ENCODE measurements around the gene SV2C.

Gene SV2C

GRCh38 chr5:76196457-76196856 is 113.3 kb downstream of the SV2C start:
- H2BK5ac ChIP-seq (ENCODE audit: low read depth, low read length, poor library complexity), result no peak overlapping the region
- no CpG with 5 or more reads among the region's 3 CpGs for WGBS (ENCODE audit: extremely low coverage, insufficient coverage, insufficient read length)
- H3K23ac ChIP-seq (ENCODE audit: low read length), result no peak overlapping the region
- H3K9ac ChIP-seq (ENCODE audit: low read length), result no peak overlapping the region
- H3K27ac ChIP-seq (ENCODE audit: low read depth, low read length), result no peak overlapping the region
- H3K18ac ChIP-seq (ENCODE audit: low read length), result no peak overlapping the region
- H4K12ac ChIP-seq (ENCODE audit: low read depth, low read length), result no peak overlapping the region
- peaks cover 3 to 7% of the 10 kb centered on the region in 2 experiments for H3K4me1 ChIP-seq (ENCODE audit: control insufficient read depth in 1 of 2, insufficient read depth in 2 of 2, low read length in 2 of 2)
- H3K4me3 ChIP-seq (ENCODE audit: low read depth, low read length), result no peak overlapping the region
- no peak overlapping the region for H3K14ac ChIP-seq (ENCODE audit: low read length)
- no peak overlapping the region for H4K91ac ChIP-seq (ENCODE audit: low read depth, low read length)
- no peak overlapping the region for H3K4ac ChIP-seq (ENCODE audit: low read depth, low read length)
- H3K9me3 ChIP-seq (ENCODE audit: insufficient read depth, low read depth, low read length), result no peaks in the 10 kb centered on the region
- no peaks in the 10 kb centered on the region for H3K79me1 ChIP-seq (ENCODE audit: low read length)
- DNase-seq, result no peak
- H3K36me3 ChIP-seq (ENCODE audit: control insufficient read depth in 1 of 2, insufficient read depth in 2 of 2, low read length in 2 of 2), result no peaks in the 10 kb centered on the region
- no peak overlapping the region for H2AK5ac ChIP-seq (ENCODE audit: low read length)
- H3K27me3 ChIP-seq (ENCODE audit: insufficient read depth, low read length), result no peaks in the 10 kb centered on the region
- no peak overlapping the region for H2BK120ac ChIP-seq (ENCODE audit: insufficient read depth, low read length, poor library complexity)
- no peak overlapping the region for H2AFZ ChIP-seq (ENCODE audit: insufficient read depth, low read length, poor library complexity)
- H3K4me2 ChIP-seq (ENCODE audit: low read length), result no peak overlapping the region
- no peaks in the 10 kb centered on the region for H3K79me2 ChIP-seq (ENCODE audit: control insufficient read depth, insufficient read depth, low read length, poor library complexity)
- no peak overlapping the region for H4K8ac ChIP-seq (ENCODE audit: low read depth, low read length)
- H2BK12ac ChIP-seq (ENCODE audit: low read length), result no peak overlapping the region

- Histone ChIP-seq H3K79me1 (ENCODE audit: low read length) (no peaks in the 10 kb centered on the region), H3K27me3 (ENCODE audit: insufficient read depth, low read length) (no peaks in the 10 kb centered on the region), H3K18ac (ENCODE audit: low read length) (no peak overlapping the region), H3K4me3 (ENCODE audit: low read depth, low read length) (no peak overlapping the region), H3K4me2 (ENCODE audit: low read length) (no peak overlapping the region), H3K4me1 (ENCODE audit: control insufficient read depth in 1 of 2, insufficient read depth in 2 of 2, low read length in 2 of 2) (peaks cover 3 to 7% of the 10 kb centered on the region in 2 experiments), H3K9me3 (ENCODE audit: insufficient read depth, low read depth, low read length) (no peaks in the 10 kb centered on the region), H3K23ac (ENCODE audit: low read length) (no peak overlapping the region), H2BK5ac (ENCODE audit: low read depth, low read length, poor library complexity) (no peak overlapping the region), H3K9ac (ENCODE audit: low read length) (no peak overlapping the region), H4K8ac (ENCODE audit: low read depth, low read length) (no peak overlapping the region), H3K36me3 (ENCODE audit: control insufficient read depth in 1 of 2, insufficient read depth in 2 of 2, low read length in 2 of 2) (no peaks in the 10 kb centered on the region), H2BK12ac (ENCODE audit: low read length) (no peak overlapping the region), H2AK5ac (ENCODE audit: low read length) (no peak overlapping the region), H4K91ac (ENCODE audit: low read depth, low read length) (no peak overlapping the region), H3K14ac (ENCODE audit: low read length) (no peak overlapping the region), H3K79me2 (ENCODE audit: control insufficient read depth, insufficient read depth, low read length, poor library complexity) (no peaks in the 10 kb centered on the region), H2BK120ac (ENCODE audit: insufficient read depth, low read length, poor library complexity) (no peak overlapping the region), H3K27ac (ENCODE audit: low read depth, low read length) (no peak overlapping the region), H4K12ac (ENCODE audit: low read depth, low read length) (no peak overlapping the region), H3K4ac (ENCODE audit: low read depth, low read length) (no peak overlapping the region), H2AFZ (ENCODE audit: insufficient read depth, low read length, poor library complexity) (no peak overlapping the region)
- WGBS (ENCODE audit: extremely low coverage, insufficient coverage, insufficient read length), result no CpG with 5 or more reads among the region's 2 CpGs
- DNase-seq, result no peak
These were observed 113.8 kb downstream of the SV2C start for GRCh38 chr5:76196886-76197489.

- H2BK120ac ChIP-seq (ENCODE audit: insufficient read depth, low read length, poor library complexity), result no peak overlapping the region
- no peak overlapping the region for H3K27ac ChIP-seq (ENCODE audit: low read depth, low read length)
- no peak overlapping the region for H2AK5ac ChIP-seq (ENCODE audit: low read length)
- no peak overlapping the region for H3K14ac ChIP-seq (ENCODE audit: low read length)
- no peak overlapping the region for H3K4me2 ChIP-seq (ENCODE audit: low read length)
- H2BK12ac ChIP-seq (ENCODE audit: low read length), result no peak overlapping the region
- H2AFZ ChIP-seq (ENCODE audit: insufficient read depth, low read length, poor library complexity), result no peak overlapping the region
- H3K9me3 ChIP-seq (ENCODE audit: insufficient read depth, low read depth, low read length), result no peaks in the 10 kb centered on the region
- no peak overlapping the region for H3K4ac ChIP-seq (ENCODE audit: low read depth, low read length)
- no peak overlapping the region for H4K12ac ChIP-seq (ENCODE audit: low read depth, low read length)
- no peak overlapping the region for H3K9ac ChIP-seq (ENCODE audit: low read length)
- no peak overlapping the region for H3K4me3 ChIP-seq (ENCODE audit: low read depth, low read length)
- H3K18ac ChIP-seq (ENCODE audit: low read length), result no peak overlapping the region
- no peak for DNase-seq
- H2BK5ac ChIP-seq (ENCODE audit: low read depth, low read length, poor library complexity), result no peak overlapping the region
- H3K79me2 ChIP-seq (ENCODE audit: control insufficient read depth, insufficient read depth, low read length, poor library complexity), result no peaks in the 10 kb centered on the region
- H3K4me1 ChIP-seq (ENCODE audit: control insufficient read depth in 1 of 2, insufficient read depth in 2 of 2, low read length in 2 of 2), result peaks cover 3 to 5% of the 10 kb centered on the region in 2 experiments
- H3K23ac ChIP-seq (ENCODE audit: low read length), result no peak overlapping the region
- WGBS (ENCODE audit: extremely low coverage, insufficient coverage, insufficient read length), result no CpG with 5 or more reads among the region's 3 CpGs
- no peaks in the 10 kb centered on the region for H3K36me3 ChIP-seq (ENCODE audit: control insufficient read depth in 1 of 2, insufficient read depth in 2 of 2, low read length in 2 of 2)
- no peak overlapping the region for H4K8ac ChIP-seq (ENCODE audit: low read depth, low read length)
- no peaks in the 10 kb centered on the region for H3K79me1 ChIP-seq (ENCODE audit: low read length)
- H3K27me3 ChIP-seq (ENCODE audit: insufficient read depth, low read length), result no peaks in the 10 kb centered on the region
- no peak overlapping the region for H4K91ac ChIP-seq (ENCODE audit: low read depth, low read length)
These were observed 114.5 kb downstream of the SV2C start for GRCh38 chr5:76197726-76198125.

DNA sequence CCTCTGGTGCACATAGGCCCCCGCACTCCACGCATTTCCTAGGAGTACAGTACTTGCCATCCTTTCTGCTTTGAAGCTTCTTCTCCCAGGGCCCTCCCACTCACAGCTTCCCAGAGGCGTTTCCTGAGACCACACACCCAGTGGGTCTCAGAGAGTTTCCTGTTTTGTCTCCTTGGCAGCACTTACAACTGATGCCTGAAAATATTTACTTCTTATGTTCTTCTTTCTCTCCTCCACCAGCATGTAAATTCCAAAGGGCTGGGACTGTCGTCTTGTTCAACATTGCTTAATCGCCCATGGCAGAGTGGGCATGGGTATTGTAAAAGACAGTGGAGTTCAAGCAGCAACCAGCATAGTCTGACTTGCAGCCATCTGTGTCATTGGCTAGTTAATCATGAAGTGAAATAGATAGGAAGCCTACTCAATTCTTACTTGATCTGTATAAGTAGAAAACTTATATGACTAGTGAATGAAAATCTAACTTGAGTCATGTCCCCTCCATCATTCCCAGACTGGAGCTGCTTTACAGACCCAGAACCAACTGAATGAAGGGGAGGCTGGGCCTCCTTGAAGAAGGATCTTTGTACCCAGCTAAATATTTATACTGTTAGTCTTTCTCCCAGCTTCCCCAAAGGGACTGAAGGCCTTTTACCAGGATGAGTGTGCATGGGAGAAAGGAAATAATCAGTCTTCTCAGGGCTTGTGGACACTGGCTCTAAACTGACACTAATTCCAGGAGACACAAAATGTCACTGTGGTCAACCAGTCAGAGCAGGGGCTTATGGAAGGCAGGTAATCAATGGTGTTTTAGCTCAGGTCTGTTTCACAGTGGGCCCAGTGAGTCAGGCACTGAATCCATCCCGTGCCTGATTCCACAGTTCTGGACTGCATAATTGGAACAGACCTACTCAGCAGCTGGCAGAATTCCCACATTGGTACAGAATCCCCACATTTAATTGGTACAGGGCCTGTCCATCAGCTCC is 116.4 kb downstream of the SV2C start:
- no CpG with 5 or more reads among the region's 6 CpGs for WGBS (ENCODE audit: extremely low coverage, insufficient coverage, insufficient read length)
- Histone ChIP-seq H3K4me1 (ENCODE audit: control insufficient read depth in 1 of 2, insufficient read depth in 2 of 2, low read length in 2 of 2) (no peaks in the 10 kb centered on the region), H3K9ac (ENCODE audit: low read length) (peak overlapping the region; percentile 68), H3K27me3 (ENCODE audit: insufficient read depth, low read length) (no peaks in the 10 kb centered on the region), H3K18ac (ENCODE audit: low read length) (no peak overlapping the region), H3K4me3 (ENCODE audit: low read depth, low read length) (no peak overlapping the region), H3K79me2 (ENCODE audit: control insufficient read depth, insufficient read depth, low read length, poor library complexity) (no peaks in the 10 kb centered on the region), H3K36me3 (ENCODE audit: control insufficient read depth in 1 of 2, insufficient read depth in 2 of 2, low read length in 2 of 2) (no peaks in the 10 kb centered on the region), H3K27ac (ENCODE audit: low read depth, low read length) (no peak overlapping the region), H4K91ac (ENCODE audit: low read depth, low read length) (no peak overlapping the region), H2BK120ac (ENCODE audit: insufficient read depth, low read length, poor library complexity) (no peak overlapping the region), H3K9me3 (ENCODE audit: insufficient read depth, low read depth, low read length) (no peaks in the 10 kb centered on the region), H4K8ac (ENCODE audit: low read depth, low read length) (no peak overlapping the region), H2BK12ac (ENCODE audit: low read length) (no peak overlapping the region), H4K12ac (ENCODE audit: low read depth, low read length) (no peak overlapping the region), H2AFZ (ENCODE audit: insufficient read depth, low read length, poor library complexity) (no peak overlapping the region), H3K79me1 (ENCODE audit: low read length) (no peaks in the 10 kb centered on the region), H3K4me2 (ENCODE audit: low read length) (no peak overlapping the region), H3K23ac (ENCODE audit: low read length) (no peak overlapping the region), H3K4ac (ENCODE audit: low read depth, low read length) (no peak overlapping the region), H2AK5ac (ENCODE audit: low read length) (no peak overlapping the region), H2BK5ac (ENCODE audit: low read depth, low read length, poor library complexity) (no peak overlapping the region), H3K14ac (ENCODE audit: low read length) (no peak overlapping the region)
- no peak for DNase-seq
